ENCODE data around the gene UTF1.

UTF1 gene

GRCh38 chr10:133274751-133275683 is 45.0 kb downstream of the UTF1 start:
- no peak for TF ChIP-seq CTCF (IDR thresholded peaks at IDR 0.05; ENCODE audit: low read depth, low read length)
- DNase-seq (ENCODE audit: extremely low read depth, low read depth), result no peak

GRCh38 chr10:133275684-133276092 is 45.7 kb downstream of the UTF1 start:
- no peak for DNase-seq (ENCODE audit: extremely low read depth, low read depth)

GRCh38 chr10:133276100-133276434 is 46.0 kb downstream of the UTF1 start:
- no peak for DNase-seq (ENCODE audit: extremely low read depth, low read depth)
- TF ChIP-seq CTCF (IDR thresholded peaks at IDR 0.05; ENCODE audit: low read depth, low read length), result no peak

More at GRCh38 chr10:133275684-133276092, 45.7 kb downstream of the UTF1 start:
- no peak for TF ChIP-seq CTCF (IDR thresholded peaks at IDR 0.05; ENCODE audit: low read depth, low read length)

- no peak for DNase-seq (ENCODE audit: extremely low read depth, low read depth)
- no peak for TF ChIP-seq CTCF (IDR thresholded peaks at IDR 0.05; ENCODE audit: low read depth, low read length)
Measured at GRCh38 chr10:133276435-133277201, 46.6 kb downstream of the UTF1 start, which contains the start of gene ADAM8. Gene ADAM8, minus strand, starts transcription at chr10:133276868. Its CDS starts 51 bp downstream, at chr10:133276817.

- TF ChIP-seq CTCF (IDR thresholded peaks at IDR 0.05; ENCODE audit: low read depth, low read length), result no peak
- DNase-seq (ENCODE audit: extremely low read depth, low read depth), result no peak
Measured at GRCh38 chr10:133277277-133277992, 47.4 kb downstream of the UTF1 start.

GRCh38 chr10:133277993-133278576 is 48.1 kb downstream of the UTF1 start:
- no peak for DNase-seq (ENCODE audit: extremely low read depth, low read depth)
- no peak for TF ChIP-seq CTCF (IDR thresholded peaks at IDR 0.05; ENCODE audit: low read depth, low read length)
